ENCODE measurements around the gene EIF4G2.

DNA sequence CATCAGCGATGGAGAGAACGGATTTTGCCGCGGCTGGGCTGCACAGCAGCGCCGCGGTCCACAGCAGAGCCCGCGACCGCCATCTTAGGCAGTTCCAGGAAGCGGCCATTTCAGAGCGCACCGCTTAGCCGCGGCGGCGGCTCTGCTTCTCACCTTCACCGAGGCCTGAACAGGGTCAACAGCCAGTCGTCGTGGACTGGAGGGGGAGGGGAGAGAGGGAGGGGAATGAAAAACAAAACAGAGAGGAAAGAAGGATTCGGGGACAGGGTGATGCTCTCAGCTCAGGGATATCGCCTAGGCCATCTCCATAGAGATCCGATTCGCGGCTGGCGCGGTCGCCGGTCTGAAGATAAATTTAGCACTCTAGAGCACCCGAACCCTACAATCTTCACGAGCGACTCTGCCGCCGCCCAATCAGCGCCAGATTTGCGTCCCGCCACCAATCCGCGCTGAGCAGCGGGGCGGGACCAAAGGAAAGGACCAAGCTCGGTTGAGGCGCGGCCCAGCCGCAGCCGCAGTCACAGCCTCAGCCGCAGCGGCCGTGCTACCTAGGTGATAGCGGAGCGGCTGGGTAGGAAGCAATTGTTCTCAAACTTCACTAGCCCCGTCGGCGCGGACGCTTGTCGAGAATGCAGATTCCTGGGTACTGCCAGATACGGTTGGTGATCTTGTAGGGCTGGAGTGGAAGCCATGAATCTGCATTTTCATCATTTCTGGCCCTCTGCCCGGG lies 49.1 kb upstream of the EIF4G2 start, which contains the start of gene ZBED5:
- TF ChIP-seq CTCF (IDR thresholded peaks at IDR 0.05) (peak in 4 of 12 donors; percentile 31 to 42 (median 38)), POLR2A (IDR thresholded peaks at IDR 0.05) (peak in 1 of 2 donors; percentile 98)

All from heart left ventricle (tissue), 13 donors.